ENCODE results near the gene COL20A1. TPM values are rescaled to one million over a fixed set of nuclear protein-coding genes. Genes with fewer than 3 reads are reported as not detected.
A peak's percentile ranks its signal among the peaks of the same experiment; 100 is the strongest.

COL20A1 gene
- polyA plus RNA-seq, 2 of the 4 experiments (the other 2 are of a cell fraction): 0.21 to 0.93 TPM

GRCh38 chr20:63325021-63325471 is 32.1 kb downstream of the COL20A1 start:
- no peak for ATAC-seq
- H3K9me3 ChIP-seq: no peaks in the 10 kb centered on the region
- no peak for FAIRE-seq
- H3K4me1 ChIP-seq: no peaks in the 10 kb centered on the region
- 60% methylated on average over 3 of the region's 10 CpGs for WGBS (ENCODE audit: missing lambda C conversion rate)
- POLR2A ChIA-PET: no interaction called here
- H3K27ac ChIP-seq: no peak overlapping the region
- TF ChIP-seq SMC3 (IDR thresholded peaks at IDR 0.05): no peak
- TF ChIP-seq ZSCAN20 (CRISPR knock-in tag; IDR thresholded peaks at IDR 0.05): no peak
- TF ChIP-seq POLR2AphosphoS2 (conservative IDR thresholded peaks at IDR 0.05; ENCODE audit: low read length): no peak
- no peak for TF ChIP-seq HOXB5 (CRISPR knock-in tag; IDR thresholded peaks at IDR 0.05)
- TF ChIP-seq CHD4 (IDR thresholded peaks at IDR 0.05; ENCODE audit: borderline replicate concordance): no peak
- no peak for TF ChIP-seq CBX8 (IDR thresholded peaks at IDR 0.05)
- TF ChIP-seq MAFK (IDR thresholded peaks at IDR 0.05; ENCODE audit: partially characterized antibody): no peak
- TF ChIP-seq TP53 (CRISPR knock-in tag; IDR thresholded peaks at IDR 0.05): no peak
- no peak for TF ChIP-seq HDAC2 (IDR thresholded peaks at IDR 0.05)
- TF ChIP-seq MYC (IDR thresholded peaks at IDR 0.05; ENCODE audit: borderline replicate concordance, low read length): no peak
- no peak for TF ChIP-seq PBX3 (IDR thresholded peaks at IDR 0.05)
- TF ChIP-seq, protein P1, sequence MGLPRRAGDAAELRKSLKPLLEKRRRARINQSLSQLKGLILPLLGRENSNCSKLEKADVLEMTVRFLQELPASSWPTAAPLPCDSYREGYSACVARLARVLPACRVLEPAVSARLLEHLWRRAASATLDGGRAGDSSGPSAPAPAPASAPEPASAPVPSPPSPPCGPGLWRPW (IDR thresholded peaks at IDR 0.05): no peak
- TF ChIP-seq NR3C1 (IDR thresholded peaks at IDR 0.05): no peak
- no peak for TF ChIP-seq POLR2A (IDR thresholded peaks at IDR 0.05; ENCODE audit: low read length)
- TF ChIP-seq FOXS1 (CRISPR knock-in tag; IDR thresholded peaks at IDR 0.05): no peak
- no peak for DNase-seq (ENCODE audit: low read depth in 1 of 2, low spot score in 1 of 2)
- no peak overlapping the region for H3K4me2 ChIP-seq
- no peak overlapping the region for H3K4me3 ChIP-seq
- CTCF ChIA-PET: interaction anchor here (1.1 to 1.2 kb wide), 2 partner anchors 14 to 101 kb away, joined by 3 to 7 read pairs; no protein-coding TSS in a partner anchor

- H3K9me3 ChIP-seq: no peaks in the 10 kb centered on the region
- TF ChIP-seq, protein P2, sequence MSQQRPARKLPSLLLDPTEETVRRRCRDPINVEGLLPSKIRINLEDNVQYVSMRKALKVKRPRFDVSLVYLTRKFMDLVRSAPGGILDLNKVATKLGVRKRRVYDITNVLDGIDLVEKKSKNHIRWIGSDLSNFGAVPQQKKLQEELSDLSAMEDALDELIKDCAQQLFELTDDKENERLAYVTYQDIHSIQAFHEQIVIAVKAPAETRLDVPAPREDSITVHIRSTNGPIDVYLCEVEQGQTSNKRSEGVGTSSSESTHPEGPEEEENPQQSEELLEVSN (IDR thresholded peaks at IDR 0.05; ENCODE audit: borderline replicate concordance, low read depth): no peak
- no peak for TF ChIP-seq KDM1A (IDR thresholded peaks at IDR 0.05; ENCODE audit: low read depth)
- DNase-seq (ENCODE audit: low read depth in 1 of 2, low spot score in 1 of 2) (no peak), FAIRE-seq (no peak), ATAC-seq (no peak)
- H3K4me2 ChIP-seq: no peak overlapping the region
- no peaks in the 10 kb centered on the region for H3K4me1 ChIP-seq
- ChIA-PET CTCF (interaction anchor here (1.2 to 1.5 kb wide), 2 partner anchors 31 to 294 kb away, joined by 4 to 5 read pairs; no protein-coding TSS in a partner anchor), POLR2A (no interaction called here)
- no peak overlapping the region for H3K27ac ChIP-seq
- H3K4me3 ChIP-seq: no peak overlapping the region
- WGBS (ENCODE audit: missing lambda C conversion rate): 47% methylated on average over 7 of the region's 8 CpGs
These were observed 32.7 kb downstream of the COL20A1 start for GRCh38 chr20:63325554-63326313.

GRCh38 chr20:63326314-63327230 is 33.6 kb downstream of the COL20A1 start:
- Histone ChIP-seq H3K9me3 (no peaks in the 10 kb centered on the region), H3K4me3 (no peak overlapping the region), H3K4me1 (no peaks in the 10 kb centered on the region), H3K4me2 (no peak overlapping the region), H3K27ac (peak overlapping the region in 1 of 2 experiments; percentile 27; a peak in 1 of 6 replicates)
- FAIRE-seq (no peak), DNase-seq (ENCODE audit: low read depth in 1 of 2, low spot score in 1 of 2) (no peak), ATAC-seq (no peak)
- ChIA-PET POLR2A (no interaction called here), CTCF (interaction anchor here (1.1 to 2.2 kb wide), 4 partner anchors 17 to 295 kb away, joined by 3 to 12 read pairs (median 4); no protein-coding TSS in a partner anchor)
- 82% methylated on average over 14 of the region's 15 CpGs for WGBS (ENCODE audit: missing lambda C conversion rate)
- no peak for TF ChIP-seq MAZ (IDR thresholded peaks at IDR 0.05; ENCODE audit: borderline replicate concordance, low read depth, low read length)
- no peak for TF ChIP-seq ZNF302 (CRISPR knock-in tag; IDR thresholded peaks at IDR 0.05)
- no peak for TF ChIP-seq BCL3 (IDR thresholded peaks at IDR 0.05)
- no peak for TF ChIP-seq BHLHE40 (IDR thresholded peaks at IDR 0.05; ENCODE audit: low read depth, low read length)
- no peak for TF ChIP-seq RFX5 (IDR thresholded peaks at IDR 0.05)
- TF ChIP-seq KDM1A (IDR thresholded peaks at IDR 0.05; ENCODE audit: low read depth): no peak
- TF ChIP-seq, protein P3, sequence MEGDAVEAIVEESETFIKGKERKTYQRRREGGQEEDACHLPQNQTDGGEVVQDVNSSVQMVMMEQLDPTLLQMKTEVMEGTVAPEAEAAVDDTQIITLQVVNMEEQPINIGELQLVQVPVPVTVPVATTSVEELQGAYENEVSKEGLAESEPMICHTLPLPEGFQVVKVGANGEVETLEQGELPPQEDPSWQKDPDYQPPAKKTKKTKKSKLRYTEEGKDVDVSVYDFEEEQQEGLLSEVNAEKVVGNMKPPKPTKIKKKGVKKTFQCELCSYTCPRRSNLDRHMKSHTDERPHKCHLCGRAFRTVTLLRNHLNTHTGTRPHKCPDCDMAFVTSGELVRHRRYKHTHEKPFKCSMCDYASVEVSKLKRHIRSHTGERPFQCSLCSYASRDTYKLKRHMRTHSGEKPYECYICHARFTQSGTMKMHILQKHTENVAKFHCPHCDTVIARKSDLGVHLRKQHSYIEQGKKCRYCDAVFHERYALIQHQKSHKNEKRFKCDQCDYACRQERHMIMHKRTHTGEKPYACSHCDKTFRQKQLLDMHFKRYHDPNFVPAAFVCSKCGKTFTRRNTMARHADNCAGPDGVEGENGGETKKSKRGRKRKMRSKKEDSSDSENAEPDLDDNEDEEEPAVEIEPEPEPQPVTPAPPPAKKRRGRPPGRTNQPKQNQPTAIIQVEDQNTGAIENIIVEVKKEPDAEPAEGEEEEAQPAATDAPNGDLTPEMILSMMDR (IDR thresholded peaks at IDR 0.05): no peak
- no peak for TF ChIP-seq CHD2 (IDR thresholded peaks at IDR 0.05; ENCODE audit: low read length, partially characterized antibody)
- no peak for TF ChIP-seq KDM5A (IDR thresholded peaks at IDR 0.05)
- no peak for TF ChIP-seq MYC (IDR thresholded peaks at IDR 0.05; ENCODE audit: borderline replicate concordance, low read length)

Measured in A549 (cell line).